GM21515 (cell line): ENCODE results near the gene COPS3.

ENCODE experiments used
- ATAC-seq: cut with Tn5 transposase; IDR thresholded peaks from one replicate; pipeline ENCODE4 v1.9.1; 2021; ENCODE audit not compliant: unreplicated experiment

The COPS3 gene

GRCh38 chr17:17280613-17281549 lies at the start of gene COPS3:
Gene COPS3 (minus strand): TSS chr17:17281246. CDS start chr17:17281186, 60 bp downstream.
- peak; percentile 81 for ATAC-seq

DNA sequence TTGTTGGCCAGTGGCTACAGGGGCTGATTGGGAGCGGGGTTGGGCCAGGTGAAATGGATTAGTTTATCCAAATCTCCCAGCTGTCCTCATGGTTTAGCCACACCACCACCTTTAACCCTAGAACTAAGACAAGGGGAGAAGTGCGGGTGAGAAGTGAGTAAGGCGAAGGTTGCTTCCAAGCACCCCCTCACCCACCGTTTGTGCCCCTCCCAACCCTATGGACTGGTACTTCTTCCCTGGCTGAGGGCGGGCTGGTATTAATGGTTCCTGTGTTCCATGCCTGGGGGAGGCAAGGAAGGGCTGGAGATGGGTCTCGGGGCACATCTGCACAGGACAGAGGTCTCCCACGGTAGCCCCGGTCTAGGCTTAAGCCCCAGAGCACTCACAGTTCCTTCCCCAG lies 47.2 kb upstream of the COPS3 start:
- ATAC-seq, result no peak

GRCh38 chr17:17326275-17326875 lies 45.3 kb upstream of the COPS3 start:
- no peak for ATAC-seq

DNA sequence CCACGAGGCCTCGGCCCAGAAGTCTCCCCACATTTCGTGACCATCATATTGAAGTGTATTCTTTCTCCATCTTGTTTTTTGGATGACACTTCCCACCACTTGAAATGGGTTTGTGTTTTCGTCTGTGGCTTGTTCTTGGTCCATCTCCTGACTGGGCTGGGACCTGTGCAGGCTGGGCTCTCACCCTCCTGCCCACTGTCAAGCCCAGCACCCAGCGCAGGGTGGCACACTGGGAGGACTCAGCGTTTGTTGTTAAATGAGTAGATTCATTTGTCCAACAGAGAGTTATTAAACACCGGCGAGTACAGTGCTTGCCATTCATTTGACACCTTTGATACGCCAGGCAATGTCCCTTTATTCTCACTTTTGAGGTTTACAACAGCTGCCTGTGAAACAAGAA lies 44.8 kb upstream of the COPS3 start:
- ATAC-seq, result no peak

DNA sequence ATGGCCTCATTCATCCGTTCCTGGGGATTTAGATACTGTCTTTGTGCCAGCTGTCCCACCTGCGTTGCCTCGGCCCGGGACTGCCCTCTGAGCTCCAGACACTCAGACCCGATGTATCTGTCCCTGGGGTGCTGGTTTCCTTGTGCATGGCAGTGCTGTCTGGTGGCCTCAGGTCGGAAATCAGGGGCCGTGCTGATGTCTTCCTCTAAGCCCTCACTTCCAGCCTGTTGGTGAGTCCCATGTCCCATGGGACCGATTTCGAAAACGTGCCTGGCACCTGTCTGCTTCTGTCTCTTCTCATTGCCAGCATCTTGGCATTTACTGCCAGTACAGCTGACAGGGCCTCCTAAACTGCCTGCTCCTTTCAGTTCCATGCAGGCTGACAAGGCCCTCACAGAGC lies 44.2 kb upstream of the COPS3 start:
- ATAC-seq, result no peak

- no peak for ATAC-seq
Measured at GRCh38 chr17:17324616-17325015, 43.6 kb upstream of the COPS3 start.

DNA sequence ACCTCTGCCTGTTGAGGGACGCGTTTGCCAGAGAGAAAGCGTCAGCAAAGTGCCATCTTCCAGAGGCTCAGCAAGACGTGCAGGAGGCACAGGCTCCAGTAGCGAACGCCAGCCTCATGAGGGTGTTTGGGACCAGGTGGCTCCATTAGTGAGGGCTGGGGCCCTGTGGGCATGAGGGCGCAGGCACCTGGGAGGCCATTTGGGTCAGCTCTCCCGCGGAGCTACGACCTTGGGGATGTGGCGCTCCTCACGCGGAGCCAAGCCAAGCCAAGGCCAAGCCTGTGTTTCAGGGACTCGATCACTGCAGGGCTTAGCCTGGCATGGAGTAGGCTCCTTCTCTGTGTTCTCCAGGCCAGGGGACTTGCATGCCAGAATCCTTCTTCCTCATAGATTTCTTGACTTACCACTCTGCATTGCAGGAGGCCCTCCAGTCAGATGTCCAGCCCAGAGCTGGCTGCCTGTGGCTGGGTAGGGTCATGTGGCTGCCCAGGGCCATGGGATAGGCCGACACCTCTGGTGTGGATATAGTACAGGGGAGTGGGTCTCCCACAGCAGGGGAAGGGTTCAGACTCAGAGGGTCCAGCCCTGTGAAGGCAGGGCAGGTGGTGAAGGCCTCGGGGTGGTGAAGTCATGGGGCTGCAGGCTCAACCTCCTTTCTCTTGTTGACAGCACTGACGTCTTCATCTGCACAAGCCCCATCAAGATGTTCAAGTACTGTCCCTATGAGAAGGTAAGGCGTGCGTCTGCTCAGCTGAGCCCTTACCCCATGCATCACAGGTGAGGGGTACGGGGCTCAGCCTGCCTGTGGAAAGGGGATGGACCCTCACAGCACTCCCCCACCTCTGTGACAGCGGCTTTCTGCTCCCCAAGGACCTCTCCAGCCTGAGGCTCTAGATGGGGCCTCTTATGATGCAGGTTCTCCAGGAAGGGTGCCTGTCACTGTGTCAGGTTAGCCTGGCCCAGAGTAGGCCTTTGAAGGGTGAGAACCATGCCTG lies 41.8 kb upstream of the COPS3 start:
- no peak for ATAC-seq

- no peak for ATAC-seq
Measured at GRCh38 chr17:17321356-17322025, 40.4 kb upstream of the COPS3 start.

DNA sequence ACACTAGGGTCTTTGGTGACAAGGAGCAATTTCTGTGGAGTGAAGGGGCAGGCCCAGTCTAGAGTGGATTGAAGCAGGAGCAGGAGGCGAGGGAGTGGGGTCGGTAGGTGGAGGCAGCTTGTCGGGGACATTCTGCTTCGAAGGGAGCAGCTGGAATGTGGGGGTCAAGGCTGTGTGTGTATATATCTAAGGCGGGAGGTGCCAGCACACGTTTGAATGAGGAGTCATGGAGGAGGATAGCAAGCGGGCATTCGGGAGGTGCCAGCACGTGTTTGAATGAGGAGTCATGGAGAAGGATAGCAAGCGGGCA lies 39.8 kb upstream of the COPS3 start:
- ATAC-seq, result no peak

GRCh38 chr17:17320188-17320910 lies 39.3 kb upstream of the COPS3 start:
- no peak for ATAC-seq

- ATAC-seq, result no peak
Measured at GRCh38 chr17:17315142-17315821, 34.2 kb upstream of the COPS3 start.

GRCh38 chr17:17314501-17315071 lies 33.5 kb upstream of the COPS3 start:
- no peak for ATAC-seq

- ATAC-seq, result no peak
Measured at GRCh38 chr17:17313350-17313991, 32.4 kb upstream of the COPS3 start.

DNA sequence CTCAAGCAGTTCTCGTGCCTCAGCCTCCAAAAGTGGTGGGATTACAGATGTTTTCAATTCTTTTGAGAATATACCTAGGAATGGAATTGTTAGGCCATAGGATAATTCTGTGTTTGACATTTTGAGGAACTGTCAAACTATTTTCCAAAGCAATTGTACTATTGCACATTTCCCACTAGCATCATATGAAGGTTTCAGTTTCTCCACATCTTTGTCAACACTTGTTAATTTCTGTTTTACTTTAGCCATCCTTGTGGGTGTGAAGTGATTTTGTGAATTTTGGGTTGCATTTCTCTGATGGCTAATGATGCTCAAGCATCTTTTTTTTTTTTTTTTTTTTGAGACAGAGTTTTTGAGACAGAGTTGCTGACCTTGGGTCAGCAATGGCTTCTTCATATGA lies 28.3 kb upstream of the COPS3 start:
- ATAC-seq, result no peak

DNA sequence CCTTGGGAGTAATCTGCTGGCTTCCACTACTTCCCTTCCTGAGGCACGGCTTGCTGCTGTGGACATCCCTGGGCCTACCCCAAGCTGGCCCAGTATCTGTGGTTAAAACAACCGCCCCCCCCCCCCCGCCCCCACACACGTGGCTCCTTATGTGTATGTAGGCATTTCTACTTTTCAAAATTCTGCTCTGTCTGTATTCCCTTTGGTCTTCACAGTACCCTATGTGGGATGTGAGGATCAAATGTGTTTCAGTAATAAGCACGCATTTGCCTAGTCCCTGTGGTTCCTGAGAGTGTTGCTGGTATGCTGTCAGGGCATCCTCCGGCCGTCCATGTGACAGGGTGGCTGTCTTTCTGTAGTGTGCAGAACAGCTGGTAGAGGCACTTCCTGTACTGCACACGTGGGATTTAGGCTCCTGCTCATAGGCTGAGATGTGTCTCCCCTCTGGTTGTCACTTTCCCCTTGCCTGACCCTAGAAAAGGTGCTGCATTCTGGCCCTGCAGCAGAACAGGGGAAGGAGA lies 24.3 kb upstream of the COPS3 start:
- ATAC-seq, result peak; percentile 59

GRCh38 chr17:17304521-17304985 lies 23.5 kb upstream of the COPS3 start:
- no peak for ATAC-seq

DNA sequence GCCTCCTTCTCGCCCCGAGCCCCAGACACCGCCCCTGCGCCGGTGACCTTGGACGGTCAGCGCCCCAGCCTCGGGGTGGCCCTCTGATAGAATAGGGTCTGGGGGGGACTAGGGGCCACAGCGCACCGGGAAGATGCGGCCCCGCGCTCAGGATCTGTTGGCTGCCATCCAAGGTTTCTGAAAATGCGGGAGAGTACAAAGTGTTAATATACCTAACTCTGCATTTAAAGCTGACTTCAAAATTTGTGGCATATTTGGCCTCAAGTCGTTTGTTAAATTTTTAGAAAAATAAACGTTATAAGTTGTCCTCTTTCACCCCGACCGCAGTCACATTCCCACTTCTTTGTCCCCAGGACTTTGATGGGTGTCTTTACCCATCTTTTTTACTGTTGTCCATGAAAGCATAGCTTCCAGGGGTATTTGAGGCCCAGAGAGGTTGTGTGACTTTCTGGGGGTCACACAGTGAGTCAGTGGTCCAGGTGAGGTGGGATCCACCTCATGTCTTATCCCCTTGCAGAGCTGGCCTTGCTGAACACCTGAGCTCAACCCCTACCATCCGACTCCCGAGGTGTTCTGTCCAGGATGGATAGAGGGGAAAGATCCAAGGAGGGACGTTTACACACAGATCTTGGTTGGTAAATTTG lies 22.9 kb upstream of the COPS3 start:
- ATAC-seq, result no peak
